GM12878 (cell line): ENCODE results near the gene EMID1. TPM values are rescaled to one million over a fixed set of nuclear protein-coding genes. Genes with fewer than 3 reads are reported as not detected.
A peak's percentile ranks its signal among the peaks of the same experiment; 100 is the strongest.

Source experiments
- ATF3 ChIP-seq: IDR thresholded peaks from 2 replicates; pipeline ENCODE4 v1.6.1; 2011; ENCODE audit warnings: low read depth, mild to moderate bottlenecking, low read length, moderate library complexity, borderline replicate concordance; ENCODE audit errors: extremely low read depth
- BMI1 ChIP-seq: fragments of 450-650 bp; IDR thresholded peaks from 2 replicates; pipeline ENCODE4 v1.6.1; 2016; ENCODE audit warnings: mild to moderate bottlenecking, moderate library complexity, borderline replicate concordance
- CHD4 ChIP-seq: fragments of 200-600 bp; sonication (generic); IDR thresholded peaks from 2 replicates; pipeline ENCODE4 v1.6.1; 2016; ENCODE audit warnings: mild to moderate bottlenecking
- GATAD2B ChIP-seq: fragments of 450-650 bp; conservative IDR thresholded peaks from 2 replicates; pipeline ENCODE4 v1.6.1; 2017; ENCODE audit warnings: low read depth, mild to moderate bottlenecking, moderate library complexity
- HCFC1 ChIP-seq: fragments of 150-350 bp; IDR thresholded peaks from 2 replicates; pipeline ENCODE4 v1.6.1; 2014; ENCODE audit warnings: low read length
- HDAC6 ChIP-seq: fragments of 200-600 bp; sonication (generic); IDR thresholded peaks from one replicate; pipeline ENCODE4 v1.8.0; 2017; ENCODE audit warnings: antibody characterized with exemption; ENCODE audit not compliant: unreplicated experiment
- KDM1A ChIP-seq: fragments of 200-600 bp; sonication (generic); IDR thresholded peaks from 2 replicates; pipeline ENCODE4 v1.6.1; 2016; ENCODE audit warnings: borderline replicate concordance
- LARP7 ChIP-seq: fragments of 450-650 bp; IDR thresholded peaks from 2 replicates; pipeline ENCODE4 v1.6.1; 2017; ENCODE audit warnings: mild to moderate bottlenecking
- MAX ChIP-seq: IDR thresholded peaks from 2 replicates; pipeline ENCODE4 v1.6.1; 2012; ENCODE audit warnings: low read depth, low read length, improper control_type of control experiment
- NFYA ChIP-seq: IDR thresholded peaks from 2 replicates; pipeline ENCODE4 v1.6.1; 2011; ENCODE audit warnings: low read depth, mild to moderate bottlenecking, low read length, improper control_type of control experiment, borderline replicate concordance
- NFYB ChIP-seq: IDR thresholded peaks from 2 replicates; pipeline ENCODE4 v1.6.1; 2011; ENCODE audit warnings: low read depth, mild to moderate bottlenecking, low read length, improper control_type of control experiment, moderate library complexity; ENCODE audit not compliant: insufficient read depth
- SIN3A ChIP-seq: IDR thresholded peaks from 2 replicates; pipeline ENCODE4 v1.6.1; 2012; ENCODE audit warnings: low read depth, low read length, improper control_type of control experiment
- SMAD1 ChIP-seq: fragments of 450-650 bp; IDR thresholded peaks from 2 replicates; pipeline ENCODE4 v1.6.1; 2018; ENCODE audit warnings: mild to moderate bottlenecking, low read depth; ENCODE audit not compliant: partially characterized antibody
- TARDBP ChIP-seq: IDR thresholded peaks from 2 replicates; pipeline ENCODE4 v1.6.1; 2016; ENCODE audit warnings: borderline replicate concordance
- TBL1XR1 ChIP-seq: IDR thresholded peaks from 2 replicates; pipeline ENCODE4 v1.6.1; 2012; ENCODE audit warnings: low read depth, low read length, improper control_type of control experiment
- ZNF217 ChIP-seq: fragments of 450-650 bp; IDR thresholded peaks from 2 replicates; pipeline ENCODE4 v1.6.1; 2017; ENCODE audit warnings: antibody characterized with exemption, mild to moderate bottlenecking
- ZNF24 ChIP-seq: fragments of 450-650 bp; IDR thresholded peaks from 2 replicates; pipeline ENCODE4 v1.6.1; 2017; ENCODE audit warnings: antibody characterized with exemption, mild to moderate bottlenecking
- ZNF592 ChIP-seq: fragments of 450-650 bp; IDR thresholded peaks from 2 replicates; pipeline ENCODE4 v1.6.1; 2017; ENCODE audit warnings: mild to moderate bottlenecking, moderate library complexity
- polyA plus RNA-seq, 11 experiments: library from polyadenylated mRNA; depleted of rRNA in 4 of 11; unstranded in 6 of 11; stranded (reverse) in 5 of 11; fragments of >200 nt; fragmentation: Nextera tagmentation in 4 of 11; fragmentation: Illumina TruSeq in 1 of 11; extraction: Ambion mirVana in 4 of 11; extraction: Trizol in 1 of 11; gene quantifications; 1 replicate in 1 of 11; 2 replicates in 10 of 11; pipeline versions ENCODE4 v1.2.1 to v1.2.3, GENCODE V29; 2011 to 2016; ENCODE audit warnings: inconsistent platforms in 2 of 11, missing spikeins in 2 of 11, low read depth in 1 of 11
- total RNA-seq, 4 experiments: library from RNA; depleted of rRNA in 3 of 4; stranded (reverse); fragments of >200 nt in 3 of 4; fragmentation: Illumina TruSeq in 1 of 4; extraction: Trizol in 1 of 4; gene quantifications; 2 replicates each; pipeline versions ENCODE4 v1.2.1 to v1.2.3, GENCODE V29; 2013 to 2021
- TF ChIP-seq, protein P1 (sequence below): fragments of 450-650 bp; IDR thresholded peaks from 2 replicates; pipeline ENCODE4 v1.6.1; 2018; ENCODE audit warnings: mild to moderate bottlenecking, low read depth, moderate library complexity; ENCODE audit not compliant: partially characterized antibody

EMID1 gene
- total and polyA plus RNA-seq, 10 of the 15 experiments (the other 5 are each of a cell fraction or from before 2014, with no cell fraction given): 1.2 to 60.3 (median 12.0) TPM

GRCh38 chr22:29202212-29203192, 3.2 kb upstream of the EMID1 start (continued):
- TF ChIP-seq MAX: 0 out of 2 replicates have a peak, but pooled peaks have one; percentile 22
- no peak for TF ChIP-seq KDM1A
- TF ChIP-seq ZNF24: peak; percentile 57; the same call in 1 of the 2 replicates
- no peak for TF ChIP-seq ATF3
- peak; percentile 93 for TF ChIP-seq GATAD2B
- no peak for TF ChIP-seq HDAC6
- TF ChIP-seq, protein P1, sequence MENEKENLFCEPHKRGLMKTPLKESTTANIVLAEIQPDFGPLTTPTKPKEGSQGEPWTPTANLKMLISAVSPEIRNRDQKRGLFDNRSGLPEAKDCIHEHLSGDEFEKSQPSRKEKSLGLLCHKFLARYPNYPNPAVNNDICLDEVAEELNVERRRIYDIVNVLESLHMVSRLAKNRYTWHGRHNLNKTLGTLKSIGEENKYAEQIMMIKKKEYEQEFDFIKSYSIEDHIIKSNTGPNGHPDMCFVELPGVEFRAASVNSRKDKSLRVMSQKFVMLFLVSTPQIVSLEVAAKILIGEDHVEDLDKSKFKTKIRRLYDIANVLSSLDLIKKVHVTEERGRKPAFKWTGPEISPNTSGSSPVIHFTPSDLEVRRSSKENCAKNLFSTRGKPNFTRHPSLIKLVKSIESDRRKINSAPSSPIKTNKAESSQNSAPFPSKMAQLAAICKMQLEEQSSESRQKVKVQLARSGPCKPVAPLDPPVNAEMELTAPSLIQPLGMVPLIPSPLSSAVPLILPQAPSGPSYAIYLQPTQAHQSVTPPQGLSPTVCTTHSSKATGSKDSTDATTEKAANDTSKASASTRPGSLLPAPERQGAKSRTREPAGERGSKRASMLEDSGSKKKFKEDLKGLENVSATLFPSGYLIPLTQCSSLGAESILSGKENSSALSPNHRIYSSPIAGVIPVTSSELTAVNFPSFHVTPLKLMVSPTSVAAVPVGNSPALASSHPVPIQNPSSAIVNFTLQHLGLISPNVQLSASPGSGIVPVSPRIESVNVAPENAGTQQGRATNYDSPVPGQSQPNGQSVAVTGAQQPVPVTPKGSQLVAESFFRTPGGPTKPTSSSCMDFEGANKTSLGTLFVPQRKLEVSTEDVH: no peak
- peak; percentile 69; the same call in 1 of the 2 replicates for TF ChIP-seq LARP7
- TF ChIP-seq ZNF217: no peak; the same call in 1 of the 2 replicates
- no peak for TF ChIP-seq NFYB
- no peak for TF ChIP-seq CHD4
- TF ChIP-seq BMI1: peak; percentile 38; the same call in 1 of the 2 replicates
- no peak for TF ChIP-seq HCFC1
- TF ChIP-seq NFYA: no peak
- peak; percentile 87 for TF ChIP-seq TBL1XR1
- TF ChIP-seq ZNF592: peak; percentile 84
- TF ChIP-seq TARDBP: peak; percentile 74; the same call in 1 of the 2 replicates
- TF ChIP-seq SMAD1: peak; percentile 79
- TF ChIP-seq SIN3A: no peak
